Calu3 (cell line): ENCODE results near the gene CHRNG. TPM values are rescaled to one million over a fixed set of nuclear protein-coding genes. Genes with fewer than 3 reads are reported as not detected.

Experiments
- BruUV-seq: library from RNA; stranded (reverse); fragments of 400-500 nt; replicated peaks from 2 replicates; lab custom pipeline; 2021; lab: Mats Ljungman, UMichigan
- CTCF ChIA-PET: fragments of 300-600 bp; sonication (Branson Sonifier 250); formaldehyde crosslinking; loops from one replicate; lab custom pipeline; 2022; ENCODE audit warnings: antibody characterized with exemption; lab: Charles Lee
- DNase-seq: peaks from one replicate; pipeline ENCODE4 v3.0.0; 2022
- H3K27ac Mint-ChIP-seq: one replicate; pipeline ENCODE4 v1.8.0; 2022; ENCODE audit warnings: mixed read lengths; ENCODE audit not compliant: unreplicated experiment
- H3K27me3 Mint-ChIP-seq: one replicate; pipeline ENCODE4 v1.8.0; 2022; ENCODE audit warnings: mixed read lengths; ENCODE audit not compliant: unreplicated experiment
- H3K36me3 Mint-ChIP-seq: one replicate; pipeline ENCODE4 v1.8.0; 2022; ENCODE audit warnings: mild to moderate bottlenecking, moderate library complexity, mixed read lengths; ENCODE audit not compliant: insufficient read depth, unreplicated experiment
- H3K4me1 Mint-ChIP-seq: one replicate; pipeline ENCODE4 v1.8.0; 2022; ENCODE audit warnings: mild to moderate bottlenecking, low read depth, mixed read lengths; ENCODE audit not compliant: unreplicated experiment
- H3K4me3 Mint-ChIP-seq: one replicate; pipeline ENCODE4 v1.8.0; 2022; ENCODE audit warnings: mild to moderate bottlenecking, low read depth, moderate library complexity, mixed read lengths; ENCODE audit not compliant: unreplicated experiment
- H3K9me3 Mint-ChIP-seq: one replicate; pipeline ENCODE4 v1.8.0; 2022; ENCODE audit warnings: low read depth, mixed read lengths; ENCODE audit not compliant: unreplicated experiment
- CTCF ChIP-seq: fragments of 200-600 bp; IDR thresholded peaks from one replicate; pipeline ENCODE4 v1.8.0; 2022; ENCODE audit warnings: antibody characterized with exemption; ENCODE audit not compliant: unreplicated experiment
- intact Hi-C: fragments of 100-400 bp; cut with micrococcal nuclease; formaldehyde crosslinking; loops from one replicate; pipeline ENCODE4 v1.10.0; 2022; ENCODE audit not compliant: unreplicated experiment
- total RNA-seq: library from RNA; stranded (reverse); gene quantifications from 2 replicates; pipeline ENCODE4 v1.2.3, GENCODE V29; 2022

CHRNG gene
- total RNA-seq, 1 experiment from 2014 or later = not detected

- peaks cover 91% of the 10 kb centered on the region for H3K27me3 Mint-ChIP-seq
- CTCF ChIA-PET = interaction anchor here (0.9 to 2.8 kb wide), 2 partner anchors 77 to 79 kb away, joined by 3 to 9 read pairs; no protein-coding TSS in a partner anchor
- peak overlapping the region; percentile 40 for H3K4me3 Mint-ChIP-seq
Measured at GRCh38 chr2:232523402-232523681, 16.1 kb upstream of the CHRNG start.

GRCh38 chr2:232523682-232524597, 15.6 kb upstream of the CHRNG start:
- no peaks in the 10 kb centered on the region for H3K9me3 Mint-ChIP-seq
- H3K4me3 Mint-ChIP-seq = peak overlapping the region; percentile 40
- H3K27me3 Mint-ChIP-seq = peaks cover 91% of the 10 kb centered on the region
- H3K36me3 Mint-ChIP-seq = peaks cover 5% of the 10 kb centered on the region
- CTCF ChIA-PET = interaction anchor here (0.6 to 2.8 kb wide), 3 partner anchors 77 to 646 kb away, joined by 3 to 9 read pairs (median 4); no protein-coding TSS in a partner anchor
- BruUV-seq = no TSS peak
- no peaks in the 10 kb centered on the region for H3K4me1 Mint-ChIP-seq
- H3K27ac Mint-ChIP-seq = no peak overlapping the region
- TF ChIP-seq CTCF = peak; percentile 27
- peak; percentile 70 for DNase-seq
- intact Hi-C loops = loop anchor here (5.0 kb wide), 2 partner anchors 72 to 617 kb away; no protein-coding TSS in a partner anchor

More at GRCh38 chr2:232523402-232523681, 16.1 kb upstream of the CHRNG start:
- Mint-ChIP-seq H3K36me3 (peaks cover 5% of the 10 kb centered on the region), H3K9me3 (no peaks in the 10 kb centered on the region), H3K27ac (no peak overlapping the region), H3K4me1 (no peaks in the 10 kb centered on the region)
- no peak for TF ChIP-seq CTCF
- no TSS peak for BruUV-seq
- DNase-seq = no peak
- intact Hi-C loops = loop anchor here (5.0 kb wide), 2 partner anchors 71 to 616 kb away; no protein-coding TSS in a partner anchor

- BruUV-seq = no TSS peak
- H3K36me3 Mint-ChIP-seq = peaks cover 5% of the 10 kb centered on the region
- no peaks in the 10 kb centered on the region for H3K9me3 Mint-ChIP-seq
- peaks cover 89% of the 10 kb centered on the region for H3K27me3 Mint-ChIP-seq
- intact Hi-C loops = loop anchor here (5.0 kb wide), 2 partner anchors 72 to 617 kb away; no protein-coding TSS in a partner anchor
- no peaks in the 10 kb centered on the region for H3K4me1 Mint-ChIP-seq
- TF ChIP-seq CTCF = no peak
- peak overlapping the region; percentile 40 for H3K4me3 Mint-ChIP-seq
- CTCF ChIA-PET = no interaction called here
- H3K27ac Mint-ChIP-seq = no peak overlapping the region
- no peak for DNase-seq
Measured at GRCh38 chr2:232524771-232525170, 14.7 kb upstream of the CHRNG start.

GRCh38 chr2:232525199-232525598, 14.3 kb upstream of the CHRNG start:
- TF ChIP-seq CTCF = no peak
- Mint-ChIP-seq H3K4me1 (no peaks in the 10 kb centered on the region), H3K27ac (no peak overlapping the region), H3K36me3 (peaks cover 5% of the 10 kb centered on the region), H3K27me3 (peaks cover 88% of the 10 kb centered on the region), H3K9me3 (no peaks in the 10 kb centered on the region), H3K4me3 (no peak overlapping the region)
- DNase-seq = no peak
- CTCF ChIA-PET = no interaction called here
- intact Hi-C loops = no loop called here
- no TSS peak for BruUV-seq
